Thyroid gland (tissue), 4 donors: ENCODE data around the gene NUBP2. TPM values are rescaled to one million over a fixed set of nuclear protein-coding genes. Genes with fewer than 3 reads are reported as not detected.

Source experiments
- DNase-seq, 2 donors: peaks; one replicate each; pipeline ENCODE4 v3.0.0-alpha.2; 2019
- H3K27ac ChIP-seq, 3 donors: fragments of 200-600 bp; sonication (generic); 1 replicate in 2 of 3; 2 replicates in 1 of 3; pipeline ENCODE4 v1.5.1; 2016 to 2019; ENCODE audit warnings: mild to moderate bottlenecking in 1 of 3, moderate library complexity in 1 of 3
- H3K27me3 ChIP-seq: fragments of 200-600 bp; sonication (generic); one replicate; pipeline ENCODE4 v1.5.1; 2019
- H3K36me3 ChIP-seq, 2 donors: fragments of 200-600 bp; sonication (generic); one replicate each; pipeline ENCODE4 v1.5.1; 2016 to 2019
- H3K4me1 ChIP-seq, 2 donors: fragments of 200-600 bp; sonication (generic); one replicate each; pipeline ENCODE4 v1.5.1; 2017 to 2019
- H3K4me3 ChIP-seq, 3 donors: fragments of 200-600 bp; sonication (generic); replicated peaks in 1 of 3; 1 replicate in 2 of 3; 2 replicates in 1 of 3; pipeline ENCODE4 v1.5.1; 2016; ENCODE audit warnings: mild to moderate bottlenecking in 1 of 3
- H3K9me3 ChIP-seq: fragments of 200-600 bp; sonication (generic); one replicate; pipeline ENCODE4 v1.5.1; 2017
- POLR2A ChIP-seq, 2 donors: fragments of 450-650 bp; IDR thresholded peaks; one replicate each; pipeline ENCODE4 v1.6.1; 2017; ENCODE audit warnings: antibody characterized with exemption in 2 of 2, mild to moderate bottlenecking in 2 of 2, moderate library complexity in 1 of 2
- WGBS, 2 donors: methylation state at CpG; one replicate each; pipeline ENCODE4 v1.1.5; 2017; 5-methylcytosine and 5-hydroxymethylcytosine counted together
- intact Hi-C: fragments of 100-400 bp; cut with DNase I; formaldehyde crosslinking; loops from one replicate; pipeline ENCODE4 v1.15.1; 2023
- total RNA-seq, 4 donors: library from RNA; depleted of rRNA; stranded (reverse); fragments of >200 nt; gene quantifications; one replicate each; pipeline ENCODE4 v1.2.3, GENCODE V29; 2016
- TF ChIP-seq, protein P1 (sequence below), 6 experiments: fragments of 200-600 bp in 3 of 6; fragments of 450-650 bp in 3 of 6; sonication (generic) in 3 of 6; IDR thresholded peaks; one replicate each; pipeline ENCODE4 v1.5.1; 2016 to 2019; ENCODE audit warnings: antibody characterized with exemption in 6 of 6, mild to moderate bottlenecking in 2 of 6, inconsistent platforms in 1 of 6, moderate library complexity in 1 of 6

Gene NUBP2
- total RNA-seq, 4 donors from 2014 or later = 47.3 to 122 (median 106) TPM

DNA sequence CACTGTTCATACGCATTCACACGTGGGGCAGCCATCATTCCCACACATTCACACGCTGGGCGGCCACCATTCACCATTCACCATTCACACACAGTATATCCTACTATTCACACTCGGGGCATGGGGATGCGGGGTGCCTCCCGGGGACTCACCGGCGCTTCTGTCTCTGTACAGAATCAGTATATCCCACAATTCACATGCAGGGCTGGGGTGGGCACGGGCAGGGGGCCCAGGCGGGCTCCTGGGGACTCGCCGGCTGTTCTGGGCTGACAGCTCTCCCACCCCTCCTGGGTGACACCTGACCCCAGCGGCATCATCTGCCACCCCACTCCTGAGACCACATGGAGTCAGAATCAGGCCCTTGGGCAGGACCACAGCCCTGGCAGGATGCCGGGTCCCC, 21.0 kb upstream of the NUBP2 start:
- H3K4me1 ChIP-seq = no peaks in the 10 kb centered on the region
- peaks cover 45 to 58% of the 10 kb centered on the region in 2 donors for H3K36me3 ChIP-seq
- no peaks in the 10 kb centered on the region for H3K27me3 ChIP-seq
- H3K4me3 ChIP-seq = no peak overlapping the region
- H3K27ac ChIP-seq = no peak overlapping the region
- H3K9me3 ChIP-seq = no peaks in the 10 kb centered on the region
- 94 to 95% methylated on average over 15 of the region's 15 CpGs for WGBS, 2 donors
- DNase-seq = no peak
- intact Hi-C loops = no loop called here
- no peak for TF ChIP-seq POLR2A (IDR thresholded peaks at IDR 0.05)
- TF ChIP-seq, protein P1, sequence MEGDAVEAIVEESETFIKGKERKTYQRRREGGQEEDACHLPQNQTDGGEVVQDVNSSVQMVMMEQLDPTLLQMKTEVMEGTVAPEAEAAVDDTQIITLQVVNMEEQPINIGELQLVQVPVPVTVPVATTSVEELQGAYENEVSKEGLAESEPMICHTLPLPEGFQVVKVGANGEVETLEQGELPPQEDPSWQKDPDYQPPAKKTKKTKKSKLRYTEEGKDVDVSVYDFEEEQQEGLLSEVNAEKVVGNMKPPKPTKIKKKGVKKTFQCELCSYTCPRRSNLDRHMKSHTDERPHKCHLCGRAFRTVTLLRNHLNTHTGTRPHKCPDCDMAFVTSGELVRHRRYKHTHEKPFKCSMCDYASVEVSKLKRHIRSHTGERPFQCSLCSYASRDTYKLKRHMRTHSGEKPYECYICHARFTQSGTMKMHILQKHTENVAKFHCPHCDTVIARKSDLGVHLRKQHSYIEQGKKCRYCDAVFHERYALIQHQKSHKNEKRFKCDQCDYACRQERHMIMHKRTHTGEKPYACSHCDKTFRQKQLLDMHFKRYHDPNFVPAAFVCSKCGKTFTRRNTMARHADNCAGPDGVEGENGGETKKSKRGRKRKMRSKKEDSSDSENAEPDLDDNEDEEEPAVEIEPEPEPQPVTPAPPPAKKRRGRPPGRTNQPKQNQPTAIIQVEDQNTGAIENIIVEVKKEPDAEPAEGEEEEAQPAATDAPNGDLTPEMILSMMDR (IDR thresholded peaks at IDR 0.05) = no peak

DNA sequence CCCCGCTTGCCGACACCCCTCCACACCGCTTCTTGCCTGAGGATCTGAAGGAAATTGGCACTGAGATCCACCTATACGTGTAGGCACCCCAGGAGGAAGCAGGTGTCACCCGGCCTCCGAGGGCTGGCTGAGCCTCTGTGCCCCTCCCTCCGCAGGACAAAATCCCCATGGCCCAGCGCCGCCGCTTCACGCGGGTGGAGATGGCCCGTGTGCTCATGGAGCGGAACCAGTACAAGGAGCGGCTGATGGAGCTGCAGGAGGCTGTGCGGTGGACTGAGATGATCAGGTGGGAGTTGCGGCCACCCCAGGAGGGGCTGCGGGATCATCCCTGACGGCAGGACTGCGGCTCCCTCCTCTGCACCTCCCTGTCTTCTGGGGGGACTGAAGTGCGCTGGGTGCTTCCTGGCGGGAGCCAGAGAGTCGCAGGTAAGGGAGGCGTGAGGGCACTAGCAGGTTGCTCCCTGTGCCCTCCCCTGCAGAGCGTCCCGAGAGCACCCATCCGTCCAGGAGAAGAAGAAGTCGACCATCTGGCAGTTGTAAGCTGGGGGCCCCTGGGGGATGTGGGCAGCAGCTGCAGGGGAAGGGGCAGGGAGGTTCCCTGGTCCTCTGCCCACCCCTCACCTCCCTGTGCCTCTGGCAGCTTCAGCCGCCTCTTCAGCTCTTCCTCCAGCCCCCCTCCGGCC, 20.4 kb upstream of the NUBP2 start:
- Histone ChIP-seq H3K4me1 (no peaks in the 10 kb centered on the region), H3K36me3 (peaks cover 47 to 62% of the 10 kb centered on the region in 2 donors), H3K9me3 (no peaks in the 10 kb centered on the region), H3K27ac (no peak overlapping the region), H3K27me3 (no peaks in the 10 kb centered on the region), H3K4me3 (no peak overlapping the region)
- intact Hi-C loops = no loop called here
- no peak for DNase-seq
- 80 to 85% methylated on average over 19 to 20 of the region's 30 CpGs for WGBS, 2 donors
- TF ChIP-seq POLR2A (IDR thresholded peaks at IDR 0.05) = no peak
- TF ChIP-seq, protein P1 (IDR thresholded peaks at IDR 0.05) = no peak

DNA sequence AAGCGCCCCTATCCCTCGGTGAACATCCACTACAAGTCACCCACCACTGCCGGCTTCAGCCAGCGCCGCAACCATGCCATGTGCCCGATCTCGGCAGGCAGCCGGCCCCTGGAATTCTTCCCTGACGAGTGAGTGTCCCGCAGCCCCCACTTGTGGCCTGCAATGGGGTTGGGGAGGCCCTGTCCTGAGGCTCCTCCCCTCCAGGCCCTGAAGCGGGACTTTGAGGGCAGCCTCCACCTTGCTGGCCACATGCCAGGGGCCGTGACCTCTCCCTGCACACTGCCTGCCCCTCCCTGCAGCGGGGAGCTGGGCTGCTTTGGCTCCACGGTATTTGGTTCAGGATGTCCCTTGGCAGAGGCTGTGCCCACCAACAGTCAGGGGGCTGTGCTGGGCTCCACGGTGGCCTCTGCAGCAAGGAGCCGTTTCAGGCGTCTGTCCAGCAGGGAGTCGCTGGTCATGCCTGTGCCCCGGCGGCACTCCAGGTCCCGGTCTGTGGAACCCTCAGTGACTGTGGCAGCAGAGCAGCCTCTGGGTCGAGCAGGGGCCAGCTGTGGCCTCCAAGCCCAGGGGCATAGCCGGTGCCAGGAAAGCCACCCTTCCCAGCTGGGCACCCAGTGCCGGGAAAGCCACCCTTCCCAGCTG, 19.8 kb upstream of the NUBP2 start:
- Histone ChIP-seq H3K27ac (no peak overlapping the region), H3K4me1 (no peaks in the 10 kb centered on the region), H3K27me3 (no peaks in the 10 kb centered on the region), H3K9me3 (no peaks in the 10 kb centered on the region), H3K4me3 (no peak overlapping the region), H3K36me3 (peaks cover 53 to 67% of the 10 kb centered on the region in 2 donors)
- WGBS, 2 donors = 91 to 93% methylated on average over 10 to 13 of the region's 24 CpGs
- no peak for DNase-seq
- TF ChIP-seq POLR2A (IDR thresholded peaks at IDR 0.05) = no peak
- intact Hi-C loops = no loop called here

DNA sequence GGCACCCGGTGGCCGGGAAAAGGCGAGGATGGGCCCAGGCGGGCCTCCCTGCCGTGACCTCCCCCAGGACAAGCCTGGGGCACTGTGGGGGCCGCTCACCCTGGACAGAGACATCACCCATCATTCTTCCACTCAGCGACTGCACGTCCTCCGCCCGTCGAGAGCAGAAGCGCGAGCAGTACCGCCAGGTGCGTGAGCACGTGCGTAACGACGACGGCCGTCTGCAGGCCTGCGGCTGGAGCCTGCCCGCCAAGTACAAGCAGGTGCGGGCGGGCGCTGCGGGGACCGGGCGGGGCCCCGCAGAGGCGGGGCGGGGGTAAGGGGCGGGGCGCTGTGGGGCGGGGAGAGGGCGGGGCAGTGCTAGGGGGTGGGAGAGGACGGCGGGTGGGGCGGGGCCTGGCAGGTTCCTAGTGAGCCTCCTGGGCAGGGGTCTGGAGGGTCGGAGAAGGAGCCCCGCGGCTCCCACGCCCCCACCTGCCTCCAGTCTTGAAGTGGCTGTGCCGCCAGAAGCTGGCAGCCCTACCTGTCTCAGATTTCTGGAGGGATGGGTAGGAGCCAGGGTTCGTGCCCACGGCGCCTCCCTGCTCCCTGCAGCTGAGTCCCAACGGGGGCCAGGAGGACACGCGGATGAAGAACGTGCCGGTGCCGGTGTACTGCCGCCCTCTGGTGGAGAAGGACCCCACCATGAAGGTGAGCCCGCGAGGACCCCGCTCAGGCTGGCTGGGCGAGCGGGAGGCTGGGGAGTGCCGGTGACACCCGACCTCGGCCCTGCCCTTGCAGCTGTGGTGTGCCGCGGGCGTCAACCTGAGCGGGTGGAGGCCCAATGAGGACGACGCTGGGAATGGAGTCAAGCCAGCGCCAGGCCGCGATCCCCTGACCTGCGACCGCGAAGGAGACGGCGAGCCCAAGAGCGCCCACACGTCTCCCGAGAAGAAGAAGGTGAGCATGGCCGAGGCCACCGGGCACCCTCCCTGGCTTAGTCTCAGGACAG, 18.9 kb upstream of the NUBP2 start:
- TF ChIP-seq, protein P1 (IDR thresholded peaks at IDR 0.05) = peak in 1 of 6 experiments; percentile 8
- TF ChIP-seq POLR2A (IDR thresholded peaks at IDR 0.05) = no peak
- Histone ChIP-seq H3K4me1 (no peaks in the 10 kb centered on the region), H3K27me3 (no peaks in the 10 kb centered on the region), H3K36me3 (peaks cover 55 to 71% of the 10 kb centered on the region in 2 donors), H3K9me3 (no peaks in the 10 kb centered on the region), H3K27ac (no peak overlapping the region), H3K4me3 (no peak overlapping the region)
- WGBS, 2 donors = 93 to 95% methylated on average over 15 to 57 of the region's 81 CpGs
- no peak for DNase-seq
- intact Hi-C loops = no loop called here

DNA sequence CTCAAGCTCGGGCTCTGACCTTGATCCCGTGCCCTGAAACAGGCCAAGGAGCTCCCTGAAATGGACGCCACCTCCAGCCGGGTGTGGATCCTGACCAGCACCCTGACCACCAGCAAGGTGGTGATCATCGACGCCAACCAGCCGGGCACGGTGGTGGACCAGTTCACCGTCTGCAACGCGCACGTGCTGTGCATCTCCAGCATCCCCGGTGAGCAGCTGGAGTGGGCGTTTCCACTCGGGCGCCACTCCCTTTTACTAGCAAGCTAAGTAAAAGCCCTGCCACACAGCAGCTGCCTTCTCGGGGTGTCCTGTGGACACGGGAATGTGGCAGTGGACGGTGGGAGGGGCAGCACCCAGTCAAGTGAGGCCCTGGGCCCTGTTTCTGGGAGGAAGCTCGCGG, 17.8 kb upstream of the NUBP2 start:
- no peak for TF ChIP-seq POLR2A (IDR thresholded peaks at IDR 0.05)
- TF ChIP-seq, protein P1 (IDR thresholded peaks at IDR 0.05) = no peak
- H3K4me3 ChIP-seq = no peak overlapping the region
- H3K27me3 ChIP-seq = no peaks in the 10 kb centered on the region
- WGBS, 2 donors = 93 to 100% methylated on average over 10 to 21 of the region's 21 CpGs
- H3K27ac ChIP-seq = no peak overlapping the region
- no peaks in the 10 kb centered on the region for H3K9me3 ChIP-seq
- H3K4me1 ChIP-seq = peaks cover 0 to under 1% of the 10 kb centered on the region in 2 donors
- intact Hi-C loops = no loop called here
- H3K36me3 ChIP-seq = peaks cover 55 to 70% of the 10 kb centered on the region in 2 donors
- DNase-seq = no peak
